DND-41 (cell line): Measurements from ENCODE around the gene RNF144B.

ENCODE experiments used
- ATAC-seq: fragments of 200-7000 bp; cut with Tn5 transposase; 3 replicates; pipeline ENCODE4 v1.9.1; 2021; ENCODE audit warnings: low read depth; ENCODE audit not compliant: insufficient read depth
- DNase-seq: peaks from one replicate; pipeline ENCODE4 v3.0.0-alpha.2; 2020
- H2AFZ ChIP-seq: 2 replicates; pipeline ENCODE4 v1.6.0; 2012; ENCODE audit warnings: low read depth, low read length
- H3K27ac ChIP-seq: 2 replicates; pipeline ENCODE4 v1.5.1; 2012; ENCODE audit warnings: low read length, inconsistent platforms
- H3K27me3 ChIP-seq: fragments of 200-600 bp; sonication (generic); 2 replicates; pipeline ENCODE4 v1.6.0; 2012; ENCODE audit warnings: low read length, mild to moderate bottlenecking, inconsistent platforms; ENCODE audit not compliant: insufficient read depth, poor library complexity
- H3K36me3 ChIP-seq: 2 replicates; pipeline ENCODE4 v1.5.1; 2012; ENCODE audit warnings: low read length, inconsistent platforms; ENCODE audit not compliant: insufficient read depth
- H3K4me1 ChIP-seq: 2 replicates; pipeline ENCODE4 v1.5.1; 2012; ENCODE audit warnings: mild to moderate bottlenecking, low read length; ENCODE audit not compliant: insufficient read depth
- H3K4me2 ChIP-seq: 2 replicates; pipeline ENCODE4 v1.6.0; 2012; ENCODE audit warnings: mild to moderate bottlenecking, moderate library complexity, low read length, inconsistent platforms; ENCODE audit not compliant: insufficient read depth
- H3K4me3 ChIP-seq, 2 experiments: fragments of 200-600 bp in 1 of 2; shearing (Covaris generic) in 1 of 2; 2 replicates each; pipeline ENCODE4 v1.5.1; 2012 to 2016; ENCODE audit warnings: inconsistent platforms in 2 of 2, low read length in 2 of 2, mild to moderate bottlenecking in 2 of 2, low read depth in 1 of 2, moderate library complexity in 1 of 2
- H3K79me2 ChIP-seq: 2 replicates; pipeline ENCODE4 v1.6.0; 2012; ENCODE audit warnings: low read length, inconsistent platforms; ENCODE audit not compliant: insufficient read depth
- H3K9ac ChIP-seq: 2 replicates; pipeline ENCODE4 v1.6.0; 2012; ENCODE audit warnings: low read depth, mild to moderate bottlenecking, inconsistent platforms, low read length, moderate library complexity
- H3K9me3 ChIP-seq: 2 replicates; pipeline ENCODE4 v1.5.1; 2012; ENCODE audit warnings: low read length, moderate library complexity, mild to moderate bottlenecking, inconsistent platforms; ENCODE audit not compliant: insufficient read depth, severe bottlenecking
- H4K20me1 ChIP-seq: 2 replicates; pipeline ENCODE4 v1.6.0; 2012; ENCODE audit warnings: low read length; ENCODE audit not compliant: insufficient read depth
- EZH2 ChIP-seq: IDR thresholded peaks from 3 replicates; pipeline ENCODE4 v1.6.1; 2012; ENCODE audit warnings: borderline replicate concordance, low read depth, mild to moderate bottlenecking, moderate library complexity, low read length, inconsistent platforms; ENCODE audit not compliant: severe bottlenecking
- TF ChIP-seq, protein P1 (sequence below): IDR thresholded peaks from 2 replicates; pipeline ENCODE4 v1.5.1; 2012; ENCODE audit warnings: borderline replicate concordance, low read length, moderate library complexity, mild to moderate bottlenecking; ENCODE audit not compliant: poor library complexity, severe bottlenecking; ENCODE audit errors: extremely low read depth

RNF144B gene

DNA sequence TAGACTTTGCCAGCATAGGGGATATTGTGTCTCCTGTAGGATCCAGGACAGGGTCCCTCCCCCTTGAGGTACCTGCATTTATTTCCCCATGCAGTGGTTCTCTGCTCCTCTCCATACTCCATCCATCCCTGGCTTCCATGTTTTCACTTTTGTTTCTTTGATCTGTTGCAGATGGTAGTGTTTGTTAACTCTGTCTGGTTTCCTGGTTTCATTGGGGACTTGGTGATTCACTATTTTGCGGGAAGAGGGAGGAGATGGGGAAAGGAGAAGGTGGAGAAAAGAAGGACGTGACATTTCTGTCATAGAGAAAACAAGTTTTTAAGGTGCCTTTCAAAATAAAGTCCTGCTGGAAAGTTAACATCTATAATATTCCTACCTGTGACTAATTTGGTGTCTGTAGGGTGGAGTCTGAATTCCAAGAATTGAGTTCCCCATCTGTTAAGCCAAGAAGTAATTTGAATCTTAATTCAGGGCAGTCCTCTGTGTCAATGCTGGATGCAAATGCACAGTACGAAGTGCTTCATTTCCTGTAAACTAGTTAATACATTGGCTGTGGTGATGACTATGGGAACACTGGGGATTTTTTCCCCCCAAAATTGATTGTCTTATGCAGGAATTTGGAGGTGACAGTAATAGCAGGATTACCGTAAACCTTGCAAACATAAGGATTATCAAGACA, 6.9 kb upstream of the RNF144B start:
- Histone ChIP-seq H3K9ac (no peak overlapping the region), H3K4me3 (no peak overlapping the region), H3K27me3 (no peaks in the 10 kb centered on the region), H3K4me1 (no peaks in the 10 kb centered on the region), H3K36me3 (no peaks in the 10 kb centered on the region), H3K4me2 (no peak overlapping the region), H2AFZ (no peak overlapping the region), H3K79me2 (no peaks in the 10 kb centered on the region), H3K27ac (no peak overlapping the region), H3K9me3 (no peaks in the 10 kb centered on the region), H4K20me1 (no peaks in the 10 kb centered on the region)
- ATAC-seq (no peak), DNase-seq (no peak)
- no peak for TF ChIP-seq EZH2
- TF ChIP-seq, protein P1, sequence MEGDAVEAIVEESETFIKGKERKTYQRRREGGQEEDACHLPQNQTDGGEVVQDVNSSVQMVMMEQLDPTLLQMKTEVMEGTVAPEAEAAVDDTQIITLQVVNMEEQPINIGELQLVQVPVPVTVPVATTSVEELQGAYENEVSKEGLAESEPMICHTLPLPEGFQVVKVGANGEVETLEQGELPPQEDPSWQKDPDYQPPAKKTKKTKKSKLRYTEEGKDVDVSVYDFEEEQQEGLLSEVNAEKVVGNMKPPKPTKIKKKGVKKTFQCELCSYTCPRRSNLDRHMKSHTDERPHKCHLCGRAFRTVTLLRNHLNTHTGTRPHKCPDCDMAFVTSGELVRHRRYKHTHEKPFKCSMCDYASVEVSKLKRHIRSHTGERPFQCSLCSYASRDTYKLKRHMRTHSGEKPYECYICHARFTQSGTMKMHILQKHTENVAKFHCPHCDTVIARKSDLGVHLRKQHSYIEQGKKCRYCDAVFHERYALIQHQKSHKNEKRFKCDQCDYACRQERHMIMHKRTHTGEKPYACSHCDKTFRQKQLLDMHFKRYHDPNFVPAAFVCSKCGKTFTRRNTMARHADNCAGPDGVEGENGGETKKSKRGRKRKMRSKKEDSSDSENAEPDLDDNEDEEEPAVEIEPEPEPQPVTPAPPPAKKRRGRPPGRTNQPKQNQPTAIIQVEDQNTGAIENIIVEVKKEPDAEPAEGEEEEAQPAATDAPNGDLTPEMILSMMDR, result no peak

DNA sequence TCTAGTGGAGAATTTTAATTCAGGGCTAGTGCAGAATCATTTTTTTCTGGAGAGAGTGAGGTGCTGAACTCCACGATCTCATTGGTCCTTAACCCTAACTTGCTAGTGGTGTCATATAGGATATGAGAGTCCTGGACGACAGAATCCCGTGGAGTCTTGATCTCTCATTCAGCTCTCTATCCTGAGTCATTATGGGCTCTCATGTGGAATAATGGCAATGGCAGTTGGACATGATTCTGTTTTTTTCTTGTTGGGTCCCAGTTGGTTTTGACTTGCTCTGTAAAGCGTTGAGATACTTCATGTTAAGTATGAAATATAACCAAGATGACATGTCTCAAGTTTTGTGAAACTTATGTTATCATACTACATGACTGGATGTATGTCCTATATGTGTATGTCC, 6.3 kb upstream of the RNF144B start:
- H3K27ac ChIP-seq, result no peak overlapping the region
- H3K4me3 ChIP-seq, result no peak overlapping the region
- ATAC-seq (no peak), DNase-seq (no peak)
- H3K4me1 ChIP-seq, result no peaks in the 10 kb centered on the region
- no peak overlapping the region for H3K4me2 ChIP-seq
- no peak overlapping the region for H3K9ac ChIP-seq
- H3K27me3 ChIP-seq, result no peaks in the 10 kb centered on the region
- no peak overlapping the region for H2AFZ ChIP-seq
- H3K36me3 ChIP-seq, result no peaks in the 10 kb centered on the region
- H3K9me3 ChIP-seq, result no peaks in the 10 kb centered on the region
- H3K79me2 ChIP-seq, result no peaks in the 10 kb centered on the region
- TF ChIP-seq EZH2, result no peak
- TF ChIP-seq, protein P1, result no peak
- H4K20me1 ChIP-seq, result no peaks in the 10 kb centered on the region

DNA sequence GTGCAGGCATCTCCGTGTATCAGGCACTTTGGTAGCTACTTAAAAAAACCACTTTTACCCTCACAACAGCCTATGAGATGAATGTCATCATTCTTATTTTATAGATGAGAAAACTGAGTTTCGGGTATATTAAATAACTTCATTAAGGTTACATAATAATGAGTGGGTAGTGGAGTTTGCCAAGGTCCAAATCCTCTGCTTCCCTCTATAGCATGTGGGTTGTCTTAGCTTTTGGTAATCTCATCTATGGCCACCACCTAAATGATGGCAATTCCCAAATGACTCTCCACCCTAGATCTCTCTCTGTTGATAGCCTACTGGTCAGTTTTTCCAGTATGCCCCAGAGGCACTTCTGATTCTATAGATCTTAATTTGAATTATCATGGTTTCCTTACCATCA, 3.7 kb upstream of the RNF144B start:
- no peak overlapping the region for H3K4me3 ChIP-seq
- no peak overlapping the region for H3K4me2 ChIP-seq
- TF ChIP-seq, protein P1, result no peak
- no peak for TF ChIP-seq EZH2
- no peaks in the 10 kb centered on the region for H4K20me1 ChIP-seq
- no peak overlapping the region for H2AFZ ChIP-seq
- H3K4me1 ChIP-seq, result peaks cover 14% of the 10 kb centered on the region; the same call in 1 of the 2 replicates
- H3K9ac ChIP-seq, result no peak overlapping the region
- no peaks in the 10 kb centered on the region for H3K9me3 ChIP-seq
- no peak overlapping the region for H3K27ac ChIP-seq
- DNase-seq (no peak), ATAC-seq (no peak)
- peaks cover 17% of the 10 kb centered on the region for H3K27me3 ChIP-seq
- no peaks in the 10 kb centered on the region for H3K79me2 ChIP-seq
- H3K36me3 ChIP-seq, result no peaks in the 10 kb centered on the region
